MM.1S (cell line): ENCODE results near the gene ADGRD1.

ENCODE experiments used
- DNase-seq: peaks from one replicate; pipeline ENCODE4 v3.0.0-alpha.2; 2015
- H2AFZ ChIP-seq: fragments of 300-600 bp; sonication (generic); 2 replicates; pipeline ENCODE4 v1.6.0; 2016; ENCODE audit warnings: antibody characterized with exemption, low read length
- H3F3A ChIP-seq: fragments of 300-600 bp; sonication (generic); 2 replicates; pipeline ENCODE4 v1.6.1; 2016; ENCODE audit warnings: mild to moderate bottlenecking, antibody characterized with exemption, low read length, moderate library complexity, mixed read lengths; ENCODE audit not compliant: insufficient read depth
- H3K27ac ChIP-seq: fragments of 300-600 bp; sonication (generic); 2 replicates; pipeline ENCODE4 v1.5.1; 2016; ENCODE audit warnings: mild to moderate bottlenecking, low read length
- H3K27me3 ChIP-seq: fragments of 300-600 bp; sonication (generic); replicated peaks from 2 replicates; pipeline ENCODE4 v1.6.0; 2016; ENCODE audit warnings: low read length; ENCODE audit not compliant: insufficient read depth
- H3K36me3 ChIP-seq: fragments of 300-600 bp; sonication (generic); replicated peaks from 2 replicates; pipeline ENCODE4 v1.6.1; 2016; ENCODE audit warnings: mild to moderate bottlenecking, low read length, mixed read lengths; ENCODE audit not compliant: insufficient read depth
- H3K4me1 ChIP-seq: fragments of 300-600 bp; sonication (generic); 2 replicates; pipeline ENCODE4 v1.6.1; 2016; ENCODE audit warnings: low read length, mixed read lengths
- H3K4me2 ChIP-seq: fragments of 300-600 bp; sonication (generic); 2 replicates; pipeline ENCODE4 v1.6.0; 2016; ENCODE audit warnings: low read depth, low read length
- H3K4me3 ChIP-seq: fragments of 300-600 bp; sonication (generic); 2 replicates; pipeline ENCODE4 v1.5.1; 2016; ENCODE audit warnings: low read length, mixed read lengths
- H3K79me2 ChIP-seq: fragments of 300-600 bp; sonication (generic); 2 replicates; pipeline ENCODE4 v1.6.1; 2016; ENCODE audit warnings: mixed run types, low read length, mixed read lengths
- H3K9ac ChIP-seq: fragments of 300-600 bp; sonication (generic); 2 replicates; pipeline ENCODE4 v1.6.1; 2016; ENCODE audit warnings: low read length, mixed read lengths
- H3K9me2 ChIP-seq: fragments of 300-600 bp; sonication (generic); replicated peaks from 2 replicates; pipeline ENCODE4 v1.6.1; 2016; ENCODE audit warnings: mild to moderate bottlenecking, low read length, mixed read lengths; ENCODE audit not compliant: insufficient read depth
- H3K9me3 ChIP-seq: fragments of 300-600 bp; sonication (generic); replicated peaks from 2 replicates; pipeline ENCODE4 v1.6.1; 2016; ENCODE audit warnings: mild to moderate bottlenecking, low read length, mixed read lengths; ENCODE audit not compliant: insufficient read depth
- H4K20me1 ChIP-seq: fragments of 300-600 bp; sonication (generic); 2 replicates; pipeline ENCODE4 v1.6.1; 2016; ENCODE audit warnings: mild to moderate bottlenecking, low read length, moderate library complexity, mixed read lengths; ENCODE audit not compliant: insufficient read depth
- CTCF ChIP-seq: fragments of 300-600 bp; sonication (generic); IDR thresholded peaks from 2 replicates; pipeline ENCODE4 v1.5.1; 2016; ENCODE audit warnings: antibody characterized with exemption, low read length, mixed read lengths
- EZH2 ChIP-seq: fragments of 300-600 bp; sonication (generic); optimal IDR thresholded peaks from 2 replicates; pipeline ENCODE3; 2017; ENCODE audit warnings: low read depth, mild to moderate bottlenecking, antibody characterized with exemption, low read length, mixed read lengths
- EZH2phosphoT487 ChIP-seq: fragments of 300-600 bp; sonication (generic); IDR thresholded peaks from 2 replicates; pipeline ENCODE4 v1.6.1; 2018; ENCODE audit warnings: antibody characterized with exemption, low read length

The ADGRD1 gene

GRCh38 chr12:130948751-130949150 lies 5.0 kb upstream of the ADGRD1 start:
- Histone ChIP-seq H2AFZ (no peak overlapping the region), H3K27me3 (peaks cover 10% of the 10 kb centered on the region; the same call in 1 of the 2 replicates), H3K9me3 (no peaks in the 10 kb centered on the region), H3K4me3 (no peak overlapping the region), H3K9ac (no peak overlapping the region), H4K20me1 (no peaks in the 10 kb centered on the region), H3K36me3 (no peaks in the 10 kb centered on the region), H3F3A (no peaks in the 10 kb centered on the region), H3K27ac (no peak overlapping the region), H3K4me1 (no peaks in the 10 kb centered on the region), H3K9me2 (no peaks in the 10 kb centered on the region), H3K4me2 (no peak overlapping the region), H3K79me2 (no peaks in the 10 kb centered on the region)
- no peak for DNase-seq
- TF ChIP-seq EZH2phosphoT487 (no peak), CTCF (no peak), EZH2 (no peak)

GRCh38 chr12:130949806-130950205 lies 3.9 kb upstream of the ADGRD1 start:
- Histone ChIP-seq H4K20me1 (no peaks in the 10 kb centered on the region), H3F3A (no peaks in the 10 kb centered on the region), H3K27ac (no peak overlapping the region), H3K9ac (no peak overlapping the region), H3K4me2 (no peak overlapping the region), H3K9me3 (no peaks in the 10 kb centered on the region), H2AFZ (no peak overlapping the region), H3K27me3 (peaks cover 12% of the 10 kb centered on the region; the same call in 1 of the 2 replicates), H3K4me3 (no peak overlapping the region), H3K4me1 (no peaks in the 10 kb centered on the region), H3K79me2 (no peaks in the 10 kb centered on the region), H3K36me3 (no peaks in the 10 kb centered on the region), H3K9me2 (no peaks in the 10 kb centered on the region)
- TF ChIP-seq CTCF: no peak
- no peak for TF ChIP-seq EZH2
- no peak for TF ChIP-seq EZH2phosphoT487
- DNase-seq: no peak

GRCh38 chr12:130951636-130952035 lies 2.1 kb upstream of the ADGRD1 start:
- Histone ChIP-seq H3K4me1 (no peaks in the 10 kb centered on the region), H3K79me2 (no peaks in the 10 kb centered on the region)

More at GRCh38 chr12:130951636-130952035, 2.1 kb upstream of the ADGRD1 start:
- no peaks in the 10 kb centered on the region for H4K20me1 ChIP-seq
- H2AFZ ChIP-seq: no peak overlapping the region
- H3K27ac ChIP-seq: no peak overlapping the region
- H3K9me2 ChIP-seq: no peaks in the 10 kb centered on the region
- TF ChIP-seq CTCF (no peak), EZH2phosphoT487 (no peak), EZH2 (no peak)
- H3K36me3 ChIP-seq: no peaks in the 10 kb centered on the region
- no peak overlapping the region for H3K4me2 ChIP-seq
- H3K4me3 ChIP-seq: no peak overlapping the region
- DNase-seq: no peak
- no peaks in the 10 kb centered on the region for H3K9me3 ChIP-seq
- H3K27me3 ChIP-seq: peaks cover 12% of the 10 kb centered on the region; the same call in 1 of the 2 replicates
- no peaks in the 10 kb centered on the region for H3F3A ChIP-seq
- no peak overlapping the region for H3K9ac ChIP-seq
